Gastroesophageal sphincter (tissue), 4 donors: ENCODE results near the gene CYP1B1. TPM values are rescaled to one million over a fixed set of nuclear protein-coding genes. Genes with fewer than 3 reads are reported as not detected.

Source experiments
- ATAC-seq: fragments of 150-250 bp; one replicate; pipeline ENCODE4 v1.9.1; 2016; ENCODE audit warnings: mild to moderate bottlenecking, moderate library complexity
- H3K27ac ChIP-seq, 4 donors: fragments of 200-600 bp; sonication (generic) in 3 of 4; 1 replicate in 3 of 4; 2 replicates in 1 of 4; pipeline ENCODE4 v1.5.1; 2016 to 2019
- H3K27me3 ChIP-seq: fragments of 200-600 bp; sonication (generic); one replicate; pipeline ENCODE4 v1.5.1; 2019
- H3K36me3 ChIP-seq, 2 donors: fragments of 200-600 bp; sonication (generic); one replicate each; pipeline ENCODE4 v1.5.1; 2019; ENCODE audit warnings: control low read depth in 1 of 2
- H3K4me1 ChIP-seq, 3 donors: fragments of 200-600 bp; sonication (generic); 1 replicate in 2 of 3; 2 replicates in 1 of 3; pipeline ENCODE4 v1.5.1; 2016 to 2019; ENCODE audit warnings: control low read depth in 2 of 3
- H3K4me3 ChIP-seq, 2 donors: fragments of 200-600 bp; sonication (generic); one replicate each; pipeline ENCODE4 v1.5.1; 2019; ENCODE audit warnings: mild to moderate bottlenecking in 1 of 2, moderate library complexity in 1 of 2
- H3K9me3 ChIP-seq, 3 donors: fragments of 200-600 bp; sonication (generic); one replicate each; pipeline ENCODE4 v1.5.1; 2017 to 2019; ENCODE audit warnings: control low read depth in 2 of 3
- CTCF ChIP-seq, 4 experiments: fragments of 200-600 bp in 2 of 4; fragments of 450-650 bp in 2 of 4; sonication (generic) in 1 of 4; IDR thresholded peaks; one replicate each; pipeline ENCODE4 v1.5.1; 2017 to 2019; ENCODE audit warnings: antibody characterized with exemption in 4 of 4, mild to moderate bottlenecking in 2 of 4, moderate library complexity in 2 of 4
- EP300 ChIP-seq: sonication (generic); formaldehyde crosslinking; IDR thresholded peaks from one replicate; pipeline ENCODE4 v1.6.1; 2017; ENCODE audit warnings: antibody characterized with exemption, mild to moderate bottlenecking
- POLR2A ChIP-seq, 2 donors: fragments of 450-650 bp; IDR thresholded peaks; one replicate each; pipeline ENCODE4 v1.6.1; 2017; ENCODE audit warnings: antibody characterized with exemption in 2 of 2, mild to moderate bottlenecking in 2 of 2, moderate library complexity in 1 of 2
- POLR2AphosphoS5 ChIP-seq: sonication (generic); formaldehyde crosslinking; IDR thresholded peaks from one replicate; pipeline ENCODE4 v1.6.1; 2017; ENCODE audit warnings: antibody characterized with exemption
- WGBS, 2 donors: methylation state at CpG; one replicate each; pipeline ENCODE4 v1.1.5; 2018; ENCODE audit warnings: low coverage in 1 of 2; 5-methylcytosine and 5-hydroxymethylcytosine counted together
- total RNA-seq, 4 donors: library from RNA; depleted of rRNA; stranded (reverse); fragments of >200 nt; gene quantifications; one replicate each; pipeline ENCODE4 v1.1.0, GENCODE V29; 2016

CYP1B1 gene
- total RNA-seq, 4 donors from 2014 or later, result 19.5 to 156 (median 35.6) TPM

- H3K36me3 ChIP-seq, result no peaks in the 10 kb centered on the region
- H3K4me1 ChIP-seq, result peaks cover 0 to 10% (median 3%) of the 10 kb centered on the region in 3 donors
- H3K4me3 ChIP-seq, result no peak overlapping the region
- H3K27ac ChIP-seq, result no peak overlapping the region
- WGBS, 2 donors, result 45 to 77% methylated on average over 2 of the region's 2 CpGs
- ATAC-seq, result no peak
- TF ChIP-seq EP300, result no peak
- no peak for TF ChIP-seq POLR2A (IDR thresholded peaks at IDR 0.05)
- TF ChIP-seq CTCF (IDR thresholded peaks at IDR 0.05), result no peak
- no peak for TF ChIP-seq POLR2AphosphoS5
- H3K27me3 ChIP-seq, result no peaks in the 10 kb centered on the region
- no peaks in the 10 kb centered on the region for H3K9me3 ChIP-seq
These were observed 42.3 kb downstream of the CYP1B1 start for GRCh38 chr2:38033646-38034045.

- no peaks in the 10 kb centered on the region for H3K9me3 ChIP-seq
- TF ChIP-seq EP300, result no peak
- TF ChIP-seq CTCF (IDR thresholded peaks at IDR 0.05), result no peak
- no peak for TF ChIP-seq POLR2A (IDR thresholded peaks at IDR 0.05)
- no peak for TF ChIP-seq POLR2AphosphoS5
- H3K27ac ChIP-seq, result no peak overlapping the region
- peaks cover 0 to 3% (median 0%) of the 10 kb centered on the region in 3 donors for H3K4me1 ChIP-seq
- no peaks in the 10 kb centered on the region for H3K36me3 ChIP-seq
- ATAC-seq, result no peak
- no peak overlapping the region for H3K4me3 ChIP-seq
- H3K27me3 ChIP-seq, result no peaks in the 10 kb centered on the region
- WGBS, 2 donors, result 90 to 95% methylated on average over 2 of the region's 2 CpGs
These were observed 43.0 kb downstream of the CYP1B1 start for GRCh38 chr2:38032946-38033345.

GRCh38 chr2:38030635-38031355 lies 45.2 kb downstream of the CYP1B1 start:
- WGBS, 2 donors, result 50 to 80% methylated on average over 1 of the region's 1 CpG
- TF ChIP-seq POLR2AphosphoS5 (no peak), POLR2A (IDR thresholded peaks at IDR 0.05) (no peak), CTCF (IDR thresholded peaks at IDR 0.05) (no peak), EP300 (no peak)
- Histone ChIP-seq H3K27me3 (no peaks in the 10 kb centered on the region), H3K4me1 (no peaks in the 10 kb centered on the region), H3K36me3 (no peaks in the 10 kb centered on the region), H3K4me3 (no peak overlapping the region), H3K27ac (no peak overlapping the region), H3K9me3 (no peaks in the 10 kb centered on the region)
- ATAC-seq, result no peak

- no peaks in the 10 kb centered on the region for H3K9me3 ChIP-seq
- no peak overlapping the region for H3K27ac ChIP-seq
- H3K4me3 ChIP-seq, result no peak overlapping the region
- H3K36me3 ChIP-seq, result no peaks in the 10 kb centered on the region
- ATAC-seq, result no peak
- TF ChIP-seq POLR2A (IDR thresholded peaks at IDR 0.05) (no peak), CTCF (IDR thresholded peaks at IDR 0.05) (no peak), EP300 (no peak), POLR2AphosphoS5 (no peak)
- WGBS, 2 donors, result 87 to 92% methylated on average over 4 to 5 of the region's 5 CpGs
- no peaks in the 10 kb centered on the region for H3K4me1 ChIP-seq
- H3K27me3 ChIP-seq, result no peaks in the 10 kb centered on the region
These were observed 46.4 kb downstream of the CYP1B1 start for GRCh38 chr2:38029512-38029911.

- Histone ChIP-seq H3K27ac (no peak overlapping the region), H3K4me1 (no peaks in the 10 kb centered on the region), H3K27me3 (no peaks in the 10 kb centered on the region), H3K4me3 (no peak overlapping the region), H3K9me3 (no peaks in the 10 kb centered on the region), H3K36me3 (no peaks in the 10 kb centered on the region)
- 86 to 93% methylated on average over 3 of the region's 4 CpGs for WGBS, 2 donors
- TF ChIP-seq POLR2AphosphoS5, result no peak
- TF ChIP-seq CTCF (IDR thresholded peaks at IDR 0.05), result no peak
- no peak for TF ChIP-seq POLR2A (IDR thresholded peaks at IDR 0.05)
- TF ChIP-seq EP300, result no peak
- ATAC-seq, result no peak
These were observed 47.1 kb downstream of the CYP1B1 start for GRCh38 chr2:38028829-38029228.
